Esophagus squamous epithelium (tissue), 4 donors: Measurements from ENCODE around the gene LHX1.

ENCODE experiments used
- CTCF ChIP-seq, 6 experiments: fragments of 450-650 bp in 4 of 6; fragments of 200-600 bp in 2 of 6; sonication (generic) in 2 of 6; IDR thresholded peaks; one replicate each; pipeline ENCODE4 v1.5.1; 2016 to 2019; ENCODE audit warnings: antibody characterized with exemption in 6 of 6, mild to moderate bottlenecking in 4 of 6, moderate library complexity in 4 of 6
- POLR2A ChIP-seq, 4 donors: fragments of 450-650 bp; IDR thresholded peaks; one replicate each; pipeline ENCODE4 v1.6.1; 2017; ENCODE audit warnings: antibody characterized with exemption in 4 of 4, mild to moderate bottlenecking in 4 of 4, moderate library complexity in 3 of 4

DNA sequence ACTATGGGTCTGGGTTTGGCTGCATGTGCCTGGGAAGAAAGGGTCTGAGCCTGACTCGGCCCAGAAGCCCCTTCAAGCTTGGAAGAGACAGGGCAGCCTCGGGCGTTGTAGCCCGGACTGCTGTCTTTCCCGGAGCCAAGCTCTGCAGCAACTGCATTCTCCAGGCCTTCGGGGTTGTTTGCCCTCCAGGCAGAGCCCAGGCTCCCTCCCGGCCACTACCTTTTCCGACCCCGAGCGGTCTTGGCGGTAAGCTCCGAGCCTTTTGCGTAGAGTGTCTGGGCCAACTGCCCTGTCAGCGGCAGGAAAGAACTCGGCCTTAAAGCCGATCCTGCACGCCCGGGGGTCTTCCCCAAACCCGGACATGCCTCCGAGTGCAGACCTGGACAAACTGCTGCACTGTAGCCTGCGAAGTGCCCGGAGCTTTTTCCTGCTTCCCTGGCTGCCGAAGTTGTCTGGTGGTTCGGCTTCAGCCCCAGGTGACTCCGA, 1.3 kb downstream of the LHX1 start:
- TF ChIP-seq CTCF (IDR thresholded peaks at IDR 0.05), result no peak
- TF ChIP-seq POLR2A (IDR thresholded peaks at IDR 0.05), result no peak
